Suprapubic skin (tissue), 4 donors: ENCODE measurements around the gene CEP131. TPM values are rescaled to one million over a fixed set of nuclear protein-coding genes. Genes with fewer than 3 reads are reported as not detected.

Experiments
- DNase-seq, 2 donors: peaks; one replicate each; pipeline ENCODE4 v3.0.0-alpha.2; 2019; ENCODE audit warnings: low spot score in 2 of 2
- H3K27ac ChIP-seq: fragments of 200-600 bp; sonication (generic); one replicate; pipeline ENCODE4 v1.5.1; 2019
- H3K27me3 ChIP-seq: fragments of 200-600 bp; sonication (generic); one replicate; pipeline ENCODE4 v1.5.1; 2019
- H3K36me3 ChIP-seq: fragments of 200-600 bp; sonication (generic); one replicate; pipeline ENCODE4 v1.5.1; 2019
- H3K4me1 ChIP-seq: fragments of 200-600 bp; sonication (generic); one replicate; pipeline ENCODE4 v1.5.1; 2019
- H3K4me3 ChIP-seq: fragments of 200-600 bp; sonication (generic); one replicate; pipeline ENCODE4 v1.5.1; 2019; ENCODE audit warnings: mild to moderate bottlenecking
- H3K9me3 ChIP-seq: fragments of 200-600 bp; sonication (generic); one replicate; pipeline ENCODE4 v1.5.1; 2019
- CTCF ChIP-seq, 2 donors: fragments of 200-600 bp in 1 of 2; fragments of 450-650 bp in 1 of 2; sonication (generic) in 1 of 2; IDR thresholded peaks; one replicate each; pipeline ENCODE4 v1.5.1; 2016 to 2019; ENCODE audit warnings: antibody characterized with exemption in 2 of 2, mild to moderate bottlenecking in 1 of 2, moderate library complexity in 1 of 2
- EP300 ChIP-seq: sonication (generic); formaldehyde crosslinking; IDR thresholded peaks from one replicate; pipeline ENCODE4 v1.6.1; 2017; ENCODE audit warnings: antibody characterized with exemption
- POLR2A ChIP-seq, 2 donors: fragments of 450-650 bp; IDR thresholded peaks; one replicate each; pipeline ENCODE4 v1.6.1; 2017; ENCODE audit warnings: antibody characterized with exemption in 2 of 2, mild to moderate bottlenecking in 2 of 2, moderate library complexity in 2 of 2
- POLR2AphosphoS5 ChIP-seq, 3 donors: sonication (generic); formaldehyde crosslinking; IDR thresholded peaks; one replicate each; pipeline ENCODE4 v1.6.1; 2017; ENCODE audit warnings: antibody characterized with exemption in 3 of 3
- WGBS: methylation state at CpG from one replicate; pipeline ENCODE4 v1.1.5; 2018; 5-methylcytosine and 5-hydroxymethylcytosine counted together
- total RNA-seq, 4 donors: library from RNA; depleted of rRNA; stranded (reverse); fragments of >200 nt; gene quantifications; one replicate each; pipeline ENCODE4 v1.1.0, GENCODE V29; 2016

Gene CEP131
- total RNA-seq, 4 donors from 2014 or later, result 4.2 to 9.5 (median 8.0) TPM

- TF ChIP-seq CTCF (IDR thresholded peaks at IDR 0.05) (no peak), POLR2AphosphoS5 (IDR thresholded peaks at IDR 0.05) (no peak), POLR2A (IDR thresholded peaks at IDR 0.05) (no peak), EP300 (no peak)
- DNase-seq, result no peak
- H3K4me3 ChIP-seq, result no peak overlapping the region
- H3K9me3 ChIP-seq, result no peaks in the 10 kb centered on the region
- no peak overlapping the region for H3K27ac ChIP-seq
- H3K36me3 ChIP-seq, result peaks cover 24% of the 10 kb centered on the region
- H3K27me3 ChIP-seq, result no peaks in the 10 kb centered on the region
- 75% methylated on average over 28 of the region's 38 CpGs for WGBS
- H3K4me1 ChIP-seq, result no peaks in the 10 kb centered on the region
These were observed 29.1 kb downstream of the CEP131 start for GRCh38 chr17:81193470-81194224.

GRCh38 chr17:81193051-81193410 lies 29.7 kb downstream of the CEP131 start:
- DNase-seq, result no peak
- no peaks in the 10 kb centered on the region for H3K9me3 ChIP-seq
- H3K36me3 ChIP-seq, result peaks cover 24% of the 10 kb centered on the region
- H3K4me3 ChIP-seq, result no peak overlapping the region
- no peak overlapping the region for H3K27ac ChIP-seq
- H3K27me3 ChIP-seq, result no peaks in the 10 kb centered on the region
- TF ChIP-seq POLR2A (IDR thresholded peaks at IDR 0.05), result no peak
- WGBS, result no CpG with 5 or more reads among the region's 17 CpGs
- H3K4me1 ChIP-seq, result no peaks in the 10 kb centered on the region

GRCh38 chr17:81192386-81193050 lies 30.2 kb downstream of the CEP131 start:
- Histone ChIP-seq H3K9me3 (no peaks in the 10 kb centered on the region), H3K36me3 (peaks cover 20% of the 10 kb centered on the region), H3K4me3 (no peak overlapping the region), H3K27me3 (no peaks in the 10 kb centered on the region), H3K27ac (no peak overlapping the region), H3K4me1 (no peaks in the 10 kb centered on the region)
- DNase-seq, result no peak
- 64% methylated on average over 16 of the region's 34 CpGs for WGBS
- TF ChIP-seq POLR2A (IDR thresholded peaks at IDR 0.05) (no peak), CTCF (IDR thresholded peaks at IDR 0.05) (no peak), EP300 (no peak), POLR2AphosphoS5 (IDR thresholded peaks at IDR 0.05) (no peak)

- WGBS, result 85% methylated on average over 5 of the region's 14 CpGs
- H3K4me1 ChIP-seq, result no peaks in the 10 kb centered on the region
- DNase-seq, result no peak
- H3K27ac ChIP-seq, result no peak overlapping the region
- peaks cover 16% of the 10 kb centered on the region for H3K36me3 ChIP-seq
- H3K4me3 ChIP-seq, result no peak overlapping the region
- H3K9me3 ChIP-seq, result no peaks in the 10 kb centered on the region
- H3K27me3 ChIP-seq, result no peaks in the 10 kb centered on the region
- TF ChIP-seq CTCF (IDR thresholded peaks at IDR 0.05), result no peak
- no peak for TF ChIP-seq POLR2AphosphoS5 (IDR thresholded peaks at IDR 0.05)
These were observed 31.1 kb downstream of the CEP131 start for GRCh38 chr17:81191646-81192045.

GRCh38 chr17:81191116-81191515 lies 31.6 kb downstream of the CEP131 start:
- WGBS, result 88% methylated on average over 19 of the region's 20 CpGs
- Histone ChIP-seq H3K27ac (no peak overlapping the region), H3K27me3 (no peaks in the 10 kb centered on the region), H3K4me3 (no peak overlapping the region), H3K4me1 (no peaks in the 10 kb centered on the region), H3K9me3 (no peaks in the 10 kb centered on the region), H3K36me3 (peaks cover 13% of the 10 kb centered on the region)
- TF ChIP-seq POLR2A (IDR thresholded peaks at IDR 0.05), result no peak
- TF ChIP-seq POLR2AphosphoS5 (IDR thresholded peaks at IDR 0.05), result no peak
- no peak for TF ChIP-seq EP300
- no peak for TF ChIP-seq CTCF (IDR thresholded peaks at IDR 0.05)
- DNase-seq, result no peak
